Kidney (tissue), 14 donors: ENCODE data around the gene NRSN1. TPM values are rescaled to one million over a fixed set of nuclear protein-coding genes. Genes with fewer than 3 reads are reported as not detected.

Experiments
- DNase-seq, 5 donors: peaks; one replicate each; pipeline ENCODE4 v3.0.0-alpha.2; 2013 to 2020
- FAIRE-seq: peaks from 2 replicates; lab custom pipeline; 2012; peaks lifted over from hg19 to GRCh38; lab: Jason Lieb, UNC
- H3K27ac ChIP-seq, 2 donors: one replicate each; pipeline ENCODE4 v1.7.0; 2013; ENCODE audit warnings: low read depth in 2 of 2, low read length in 2 of 2, inconsistent platforms in 1 of 2
- H3K27me3 ChIP-seq: one replicate; pipeline ENCODE4 v1.7.1; 2013; ENCODE audit warnings: low read length, inconsistent platforms; ENCODE audit not compliant: control insufficient read depth, insufficient read depth
- H3K36me3 ChIP-seq, 3 donors: one replicate each; pipeline versions ENCODE4 v1.7.0 to v1.7.1; 2013; ENCODE audit warnings: low read length in 3 of 3, control low read depth in 1 of 3, inconsistent platforms in 1 of 3; ENCODE audit not compliant: insufficient read depth in 3 of 3, control insufficient read depth in 2 of 3
- H3K4me1 ChIP-seq, 3 donors: one replicate each; pipeline versions ENCODE4 v1.7.0 to v1.7.1; 2013; ENCODE audit warnings: low read length in 3 of 3, inconsistent platforms in 1 of 3, low read depth in 1 of 3; ENCODE audit not compliant: control insufficient read depth in 2 of 3, insufficient read depth in 2 of 3
- H3K4me3 ChIP-seq, 3 donors: one replicate each; pipeline versions ENCODE4 v1.7.0 to v1.8.1; 2013; ENCODE audit warnings: low read length in 3 of 3, control low read depth in 1 of 3, inconsistent platforms in 1 of 3
- H3K9ac ChIP-seq, 3 donors: one replicate each; pipeline versions ENCODE4 v1.7.0 to v1.7.1; 2013; ENCODE audit warnings: low read length in 3 of 3, control low read depth in 1 of 3, inconsistent platforms in 1 of 3
- H3K9me3 ChIP-seq, 3 donors: one replicate each; pipeline versions ENCODE4 v1.7.0 to v1.7.1; 2013; ENCODE audit warnings: low read length in 3 of 3, control low read depth in 1 of 3, inconsistent platforms in 1 of 3; ENCODE audit not compliant: control insufficient read depth in 2 of 3, insufficient read depth in 1 of 3
- intact Hi-C: fragments of 100-400 bp; cut with DNase I; formaldehyde crosslinking; loops from one replicate; pipeline ENCODE4 v1.11.1; 2022
- polyA plus RNA-seq: library from polyadenylated mRNA; stranded (reverse); fragments of 350-450 nt; fragmentation: Illumina TruSeq; extraction: RNeasy Lipid Tissue Mini Kit (QIAGEN cat#74804); gene quantifications from one replicate; pipeline ENCODE4 v1.2.3, GENCODE V29; 2014; ENCODE audit warnings: low read depth, low replicate concordance; ENCODE audit not compliant: insufficient read depth
- total RNA-seq: library from RNA; stranded (reverse); fragmentation: NEBNext Ultra II Directional; extraction: Animal tissue kit (Norgen Biotek cat#: 25700); gene quantifications from one replicate; pipeline ENCODE4 v1.2.1, GENCODE V29; 2021
- TF ChIP-seq, protein P1 (sequence below): IDR thresholded peaks from 3 replicates; pipeline ENCODE4 v1.5.1; 2012; ENCODE audit warnings: mild to moderate bottlenecking, moderate library complexity, borderline replicate concordance; ENCODE audit not compliant: insufficient read depth; ENCODE audit errors: extremely low read depth
- donor health status: control.
- donor health status: control.
- donor health status: control.
- donor health status: control.
- donor health status: control.
- donor health status: DM: yes; HTN: yes; CAD: no.
- donor health status: Normal renal cell carcinoma (clear cell type).

NRSN1 gene
- total and polyA plus RNA-seq, 2 donors from 2014 or later = not detected

DNA sequence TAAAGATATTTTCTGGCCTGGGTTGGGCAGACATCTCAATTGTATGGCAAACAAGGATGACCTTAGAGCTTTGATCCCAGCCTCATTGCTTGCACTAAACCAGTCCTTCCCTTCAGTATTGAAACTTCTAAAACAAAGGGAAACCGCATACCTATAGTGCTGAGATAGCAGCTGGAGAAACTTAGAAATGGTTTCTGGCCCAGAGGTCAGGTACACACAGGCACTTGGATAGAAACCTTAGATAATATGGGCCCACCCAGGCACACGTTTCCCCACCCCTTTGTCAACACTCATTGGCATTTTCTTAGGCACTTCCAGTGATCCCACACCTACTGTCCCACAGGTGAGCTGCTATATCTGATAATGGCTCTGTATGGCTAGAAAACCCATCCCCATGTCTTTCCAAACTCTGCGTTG, 22.1 kb downstream of the NRSN1 start:
- no peak overlapping the region for H3K27ac ChIP-seq
- no peak overlapping the region for H3K4me3 ChIP-seq
- no peaks in the 10 kb centered on the region for H3K4me1 ChIP-seq
- no peaks in the 10 kb centered on the region for H3K9me3 ChIP-seq
- no peak overlapping the region for H3K9ac ChIP-seq
- TF ChIP-seq, protein P1, sequence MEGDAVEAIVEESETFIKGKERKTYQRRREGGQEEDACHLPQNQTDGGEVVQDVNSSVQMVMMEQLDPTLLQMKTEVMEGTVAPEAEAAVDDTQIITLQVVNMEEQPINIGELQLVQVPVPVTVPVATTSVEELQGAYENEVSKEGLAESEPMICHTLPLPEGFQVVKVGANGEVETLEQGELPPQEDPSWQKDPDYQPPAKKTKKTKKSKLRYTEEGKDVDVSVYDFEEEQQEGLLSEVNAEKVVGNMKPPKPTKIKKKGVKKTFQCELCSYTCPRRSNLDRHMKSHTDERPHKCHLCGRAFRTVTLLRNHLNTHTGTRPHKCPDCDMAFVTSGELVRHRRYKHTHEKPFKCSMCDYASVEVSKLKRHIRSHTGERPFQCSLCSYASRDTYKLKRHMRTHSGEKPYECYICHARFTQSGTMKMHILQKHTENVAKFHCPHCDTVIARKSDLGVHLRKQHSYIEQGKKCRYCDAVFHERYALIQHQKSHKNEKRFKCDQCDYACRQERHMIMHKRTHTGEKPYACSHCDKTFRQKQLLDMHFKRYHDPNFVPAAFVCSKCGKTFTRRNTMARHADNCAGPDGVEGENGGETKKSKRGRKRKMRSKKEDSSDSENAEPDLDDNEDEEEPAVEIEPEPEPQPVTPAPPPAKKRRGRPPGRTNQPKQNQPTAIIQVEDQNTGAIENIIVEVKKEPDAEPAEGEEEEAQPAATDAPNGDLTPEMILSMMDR = no peak
- H3K27me3 ChIP-seq = no peaks in the 10 kb centered on the region
- FAIRE-seq (no peak), DNase-seq (no peak)
- no peaks in the 10 kb centered on the region for H3K36me3 ChIP-seq
- intact Hi-C loops = no loop called here

DNA sequence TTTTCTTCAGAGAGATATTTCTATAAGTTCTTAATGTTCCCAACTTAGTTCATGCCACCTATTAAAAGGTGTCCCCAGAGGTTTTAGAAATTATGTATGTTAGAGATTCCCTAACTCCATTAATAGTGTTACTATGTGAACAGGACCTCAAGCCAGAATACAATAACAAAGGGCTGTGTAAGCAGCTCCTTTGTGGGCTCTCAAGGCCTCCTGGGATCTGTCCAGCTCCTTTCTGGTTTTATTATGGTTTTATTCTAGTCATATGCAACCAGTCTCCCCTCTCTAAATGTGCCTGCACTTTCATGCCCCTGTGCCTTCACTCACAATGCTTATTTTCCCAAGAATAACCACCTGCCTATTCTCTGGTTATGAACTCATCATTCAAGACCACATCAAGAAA, 22.7 kb downstream of the NRSN1 start:
- intact Hi-C loops = no loop called here
- Histone ChIP-seq H3K4me1 (no peaks in the 10 kb centered on the region), H3K9me3 (no peaks in the 10 kb centered on the region), H3K4me3 (no peak overlapping the region), H3K9ac (no peak overlapping the region), H3K27me3 (no peaks in the 10 kb centered on the region), H3K27ac (no peak overlapping the region), H3K36me3 (no peaks in the 10 kb centered on the region)
- FAIRE-seq (no peak), DNase-seq (no peak)
- TF ChIP-seq, protein P1 = no peak

DNA sequence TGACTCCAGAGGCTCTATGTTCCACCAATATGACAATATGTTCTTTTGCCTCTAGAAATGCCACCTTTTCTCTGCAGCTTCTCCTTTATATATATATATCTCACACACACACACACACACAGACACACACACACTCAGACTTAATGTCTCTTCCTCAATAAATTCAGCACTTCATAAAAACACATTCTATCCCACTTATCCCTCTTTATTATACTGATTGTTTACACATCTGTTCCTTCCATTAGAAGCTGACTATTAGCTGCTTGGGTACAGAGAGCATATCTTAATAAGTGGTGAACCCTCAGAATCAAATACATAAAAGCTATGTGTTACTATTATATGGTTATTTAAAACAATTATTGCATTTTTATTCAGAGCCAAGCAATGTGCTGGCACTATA, 23.3 kb downstream of the NRSN1 start:
- no peak overlapping the region for H3K4me3 ChIP-seq
- no peak for DNase-seq
- FAIRE-seq = no peak
- H3K9ac ChIP-seq = no peak overlapping the region
- H3K4me1 ChIP-seq = no peaks in the 10 kb centered on the region
- intact Hi-C loops = no loop called here
- no peaks in the 10 kb centered on the region for H3K9me3 ChIP-seq
- no peak overlapping the region for H3K27ac ChIP-seq
- H3K27me3 ChIP-seq = no peaks in the 10 kb centered on the region
- TF ChIP-seq, protein P1 = no peak
- H3K36me3 ChIP-seq = no peaks in the 10 kb centered on the region

DNA sequence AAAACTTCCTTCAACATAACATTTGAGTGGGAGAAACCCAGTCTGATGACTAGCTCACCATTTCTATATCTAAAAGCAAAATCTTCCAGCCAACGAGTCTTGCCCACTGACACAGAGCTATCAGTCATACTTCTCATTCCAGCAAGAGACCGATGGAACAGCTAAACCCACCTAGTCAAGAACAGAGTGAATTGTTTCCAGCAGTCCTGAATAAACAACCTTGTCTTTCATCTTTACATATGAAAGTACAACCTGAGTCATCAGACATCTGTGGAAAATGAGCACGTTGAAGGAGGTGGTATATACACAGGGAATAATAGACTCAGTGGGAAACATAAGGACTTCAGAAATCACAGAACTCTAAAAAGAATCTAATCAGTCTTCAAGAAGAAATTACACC, 23.8 kb downstream of the NRSN1 start:
- intact Hi-C loops = no loop called here
- Histone ChIP-seq H3K4me1 (no peaks in the 10 kb centered on the region), H3K9ac (no peak overlapping the region), H3K36me3 (no peaks in the 10 kb centered on the region), H3K4me3 (no peak overlapping the region), H3K9me3 (no peaks in the 10 kb centered on the region), H3K27ac (no peak overlapping the region), H3K27me3 (no peaks in the 10 kb centered on the region)
- no peak for FAIRE-seq
- TF ChIP-seq, protein P1 = no peak
- no peak for DNase-seq
